GM12878 (cell line): ENCODE measurements around the gene SYTL1. TPM values are rescaled to one million over a fixed set of nuclear protein-coding genes. Genes with fewer than 3 reads are reported as not detected.

Source experiments
- ATAC-seq: fragments of 200-7000 bp; cut with Tn5 transposase; 3 replicates; pipeline ENCODE4 v1.9.1; 2020; ENCODE audit warnings: mild to moderate bottlenecking, moderate library complexity
- BruUV-seq: library from RNA; stranded (reverse); fragments of 400-500 nt; replicated peaks from 2 replicates; lab custom pipeline; 2021; lab: Mats Ljungman, UMichigan
- CTCF ChIA-PET: fragments of 300-600 bp; sonication (Branson Sonifier 250); formaldehyde crosslinking; extraction: SDS; loops from one replicate; lab custom pipeline; 2021; ENCODE audit warnings: inconsistent platforms; lab: Yijun Ruan, JAX
- POLR2A ChIA-PET: fragments of 350-600 bp; formaldehyde crosslinking; extraction: SDS; loops from one replicate; lab custom pipeline; 2021; ENCODE audit warnings: inconsistent platforms; lab: Charles Lee
- RAD21 ChIA-PET: fragments of 300-600 bp; sonication (Branson Sonifier 250); formaldehyde crosslinking; loops from one replicate; lab custom pipeline; 2023; ENCODE audit warnings: antibody characterized with exemption; ENCODE audit not compliant: unreplicated experiment; lab: Charles Lee
- SMC1A ChIA-PET: fragments of 300-600 bp; sonication (Branson Sonifier 250); formaldehyde crosslinking; loops from one replicate; lab custom pipeline; 2023; ENCODE audit not compliant: unreplicated experiment, uncharacterized antibody; lab: Charles Lee
- DNase-seq: peaks from one replicate; pipeline ENCODE4 v3.0.0-alpha.2; 2011; ENCODE audit warnings: low read depth, low spot score
- FAIRE-seq: peaks from 3 replicates; lab custom pipeline; 2011; peaks lifted over from hg19 to GRCh38; lab: Jason Lieb, UNC
- H2AFZ ChIP-seq: 2 replicates; pipeline ENCODE4 v1.6.0; 2011; ENCODE audit warnings: low read depth, low read length, control low read depth; ENCODE audit not compliant: control insufficient read depth
- H3K27ac ChIP-seq: 2 replicates; pipeline ENCODE4 v1.5.1; 2011; ENCODE audit warnings: control low read depth; ENCODE audit not compliant: control insufficient read depth, insufficient read depth
- H3K27me3 ChIP-seq, 2 experiments: replicated peaks in 1 of 2; 2 replicates each; pipeline versions ENCODE4 v1.6.0 to v1.6.1; 2011; ENCODE audit warnings: low read length in 1 of 2; ENCODE audit not compliant: control insufficient read depth in 2 of 2, insufficient read depth in 2 of 2
- H3K36me3 ChIP-seq, 2 experiments: 2 replicates each; pipeline ENCODE4 v1.5.1; 2011; ENCODE audit warnings: low read length in 1 of 2; ENCODE audit not compliant: control insufficient read depth in 2 of 2, insufficient read depth in 2 of 2
- H3K4me1 ChIP-seq: 2 replicates; pipeline ENCODE4 v1.6.1; 2011; ENCODE audit warnings: mild to moderate bottlenecking, low read length, moderate library complexity, mixed read lengths; ENCODE audit not compliant: control insufficient read depth, insufficient read depth
- H3K4me2 ChIP-seq: 2 replicates; pipeline ENCODE4 v1.6.0; 2011; ENCODE audit warnings: control low read depth; ENCODE audit not compliant: control insufficient read depth, insufficient read depth
- H3K4me3 ChIP-seq: fragments of 200-600 bp; sonication (generic); 2 replicates; pipeline ENCODE4 v1.5.1; 2016
- H3K79me2 ChIP-seq: 2 replicates; pipeline ENCODE4 v1.6.0; 2011; ENCODE audit warnings: low read length; ENCODE audit not compliant: control insufficient read depth, insufficient read depth
- H3K9ac ChIP-seq: 2 replicates; pipeline ENCODE4 v1.8.0; 2011; ENCODE audit warnings: low read length, control low read depth, mixed read lengths; ENCODE audit not compliant: control insufficient read depth, insufficient read depth
- H3K9me3 ChIP-seq: replicated peaks from 3 replicates; pipeline ENCODE4 v1.5.1; 2011; ENCODE audit warnings: mild to moderate bottlenecking, low read length; ENCODE audit not compliant: control insufficient read depth, insufficient read depth
- H4K20me1 ChIP-seq: 2 replicates; pipeline ENCODE4 v1.6.0; 2011; ENCODE audit not compliant: control insufficient read depth, insufficient read depth
- BRCA1 ChIP-seq: IDR thresholded peaks from 2 replicates; pipeline ENCODE4 v1.6.1; 2011; ENCODE audit warnings: low read depth, low read length, improper control_type of control experiment
- CUX1 ChIP-seq: IDR thresholded peaks from 2 replicates; pipeline ENCODE4 v1.6.1; 2012; ENCODE audit warnings: improper control_type of control experiment, low read depth, low read length; ENCODE audit not compliant: insufficient replicate concordance
- HSF1 ChIP-seq: fragments of 150-350 bp; IDR thresholded peaks from 2 replicates; pipeline ENCODE4 v1.6.1; 2014; ENCODE audit warnings: mild to moderate bottlenecking, low read depth, low read length
- JUNB ChIP-seq: IDR thresholded peaks from 2 replicates; pipeline ENCODE4 v1.6.1; 2016; ENCODE audit warnings: antibody characterized with exemption, mild to moderate bottlenecking
- KDM1A ChIP-seq: fragments of 200-600 bp; sonication (generic); IDR thresholded peaks from 2 replicates; pipeline ENCODE4 v1.6.1; 2016; ENCODE audit warnings: borderline replicate concordance
- MEF2B ChIP-seq: fragments of 450-650 bp; IDR thresholded peaks from 2 replicates; pipeline ENCODE4 v1.6.1; 2018; ENCODE audit warnings: mild to moderate bottlenecking, moderate library complexity; ENCODE audit not compliant: partially characterized antibody, poor library complexity, severe bottlenecking
- MTA2 ChIP-seq: fragments of 450-650 bp; IDR thresholded peaks from 2 replicates; pipeline ENCODE4 v1.6.1; 2016; ENCODE audit warnings: low read depth, mild to moderate bottlenecking, moderate library complexity
- NFXL1 ChIP-seq: fragments of 450-650 bp; IDR thresholded peaks from 2 replicates; pipeline ENCODE4 v1.6.1; 2017; ENCODE audit warnings: antibody characterized with exemption, mild to moderate bottlenecking, borderline replicate concordance
- POLR2AphosphoS5 ChIP-seq: IDR thresholded peaks from 2 replicates; pipeline ENCODE4 v1.6.1; 2011; ENCODE audit warnings: mild to moderate bottlenecking, low read length, inconsistent platforms
- RUNX3 ChIP-seq: IDR thresholded peaks from 2 replicates; pipeline ENCODE4 v1.6.1; 2012; ENCODE audit warnings: low read length, inconsistent platforms
- SMAD5 ChIP-seq: IDR thresholded peaks from 2 replicates; pipeline ENCODE4 v1.6.1; 2016; ENCODE audit warnings: antibody characterized with exemption, low read depth
- SMC3 ChIP-seq: IDR thresholded peaks from 2 replicates; pipeline ENCODE4 v1.6.1; 2011; ENCODE audit warnings: low read length, improper control_type of control experiment, borderline replicate concordance
- TCF3 ChIP-seq: IDR thresholded peaks from 2 replicates; pipeline ENCODE4 v1.6.1; 2012; ENCODE audit warnings: low read depth, mild to moderate bottlenecking, low read length, borderline replicate concordance; ENCODE audit not compliant: insufficient read depth
- WRNIP1 ChIP-seq: IDR thresholded peaks from 2 replicates; pipeline ENCODE4 v1.6.1; 2011; ENCODE audit warnings: low read depth, low read length, improper control_type of control experiment, borderline replicate concordance
- WGBS: methylation state at CpG from one replicate; pipeline ENCODE4 v1.1.6; 2016; ENCODE audit warnings: low lambda C conversion rate; ENCODE audit not compliant: insufficient replicate concordance, insufficient coverage; ENCODE audit errors: missing lambda C conversion rate; 5-methylcytosine and 5-hydroxymethylcytosine counted together
- in situ Hi-C: fragments of 300-500 bp; cut with MboI; formaldehyde crosslinking; loops from 9 replicates; pipeline ENCODE4 v1.14.3; 2018; ENCODE audit warnings: mixed read lengths
- intact Hi-C: fragments of 100-400 bp; cut with micrococcal nuclease; formaldehyde crosslinking; loops from one replicate; pipeline ENCODE4 v1.14.2; 2022; ENCODE audit not compliant: unreplicated experiment
- polyA plus RNA-seq, 11 experiments: library from polyadenylated mRNA; depleted of rRNA in 4 of 11; unstranded in 6 of 11; stranded (reverse) in 5 of 11; fragments of >200 nt; fragmentation: Nextera tagmentation in 4 of 11; fragmentation: Illumina TruSeq in 1 of 11; extraction: Ambion mirVana in 4 of 11; extraction: Trizol in 1 of 11; gene quantifications; 1 replicate in 1 of 11; 2 replicates in 10 of 11; pipeline versions ENCODE4 v1.2.1 to v1.2.3, GENCODE V29; 2011 to 2016; ENCODE audit warnings: inconsistent platforms in 2 of 11, missing spikeins in 2 of 11, low read depth in 1 of 11
- total RNA-seq, 4 experiments: library from RNA; depleted of rRNA in 3 of 4; stranded (reverse); fragments of >200 nt in 3 of 4; fragmentation: Illumina TruSeq in 1 of 4; extraction: Trizol in 1 of 4; gene quantifications; 2 replicates each; pipeline versions ENCODE4 v1.2.1 to v1.2.3, GENCODE V29; 2013 to 2021

The SYTL1 gene
- total and polyA plus RNA-seq, 10 of the 15 experiments (the other 5 are each of a cell fraction or from before 2014, with no cell fraction given), result 0.72 to 45.6 (median 14.8) TPM

GRCh38 chr1:27393641-27394281, 51.9 kb downstream of the SYTL1 start (continued):
- TF ChIP-seq MTA2 (no peak), HSF1 (no peak), WRNIP1 (no peak), KDM1A (no peak), TCF3 (no peak)

GRCh38 chr1:27394282-27394658, 52.4 kb downstream of the SYTL1 start:
- no peak for TF ChIP-seq NFXL1
- no peak for TF ChIP-seq POLR2AphosphoS5
- no peak for TF ChIP-seq BRCA1
- TF ChIP-seq SMAD5, result no peak
- TF ChIP-seq JUNB, result no peak
- no peak for TF ChIP-seq SMC3
- no peak for TF ChIP-seq WRNIP1
- TF ChIP-seq MEF2B, result no peak
- no peak for TF ChIP-seq RUNX3
- no peak for TF ChIP-seq CUX1
- TF ChIP-seq, all 136 proteins: peak for 0
- H3K4me2 ChIP-seq, result no peak overlapping the region
- CTCF ChIA-PET, result interaction anchor here (0.6 to 13.5 kb wide), 23 partner anchors 12 to 348 kb away, joined by 3 to 265 read pairs (median 7); partner anchors contain the start of genes AHDC1 and MAP3K6
- no peaks in the 10 kb centered on the region for H4K20me1 ChIP-seq
- no peak overlapping the region for H3K9ac ChIP-seq
- in situ Hi-C loops (loop anchor here (5.0 kb wide), 3 partner anchors 92 to 292 kb away; no protein-coding TSS in a partner anchor), intact Hi-C loops (loop anchor here (2.0 kb wide), 1 partner anchor 291 kb away; no protein-coding TSS in a partner anchor)
- no peaks in the 10 kb centered on the region for H3K9me3 ChIP-seq
- RAD21 ChIA-PET, result interaction anchor here (0.6 to 4.9 kb wide), 14 partner anchors 24 to 350 kb away, joined by 3 to 103 read pairs (median 4); no protein-coding TSS in a partner anchor
- no peak for FAIRE-seq
- no TSS peak for BruUV-seq
- no peak overlapping the region for H3K4me3 ChIP-seq
- ATAC-seq, result no peak
- SMC1A ChIA-PET, result interaction anchor here (1.1 to 5.6 kb wide), 9 partner anchors 10 to 214 kb away, joined by 5 to 54 read pairs (median 7); partner anchors contain the start of gene AHDC1
- no peaks in the 10 kb centered on the region for H3K79me2 ChIP-seq
- no peak overlapping the region for H2AFZ ChIP-seq
- no peak overlapping the region for H3K27ac ChIP-seq
- H3K36me3 ChIP-seq, result no peaks in the 10 kb centered on the region
- H3K4me1 ChIP-seq, result peaks cover 8% of the 10 kb centered on the region
- H3K27me3 ChIP-seq, result no peaks in the 10 kb centered on the region
- no peak for DNase-seq
- WGBS, result 88% methylated on average over 9 of the region's 9 CpGs
- POLR2A ChIA-PET, result interaction anchor here (2.9 kb wide), 1 partner anchor 97 kb away, joined by 16 read pairs; no protein-coding TSS in a partner anchor
